Measurements from ENCODE around the gene IMPA2.

IMPA2 gene

GRCh38 chr18:12061685-12062084 lies 80.4 kb downstream of the IMPA2 start:
- Histone ChIP-seq H4K20me1 (ENCODE audit: insufficient read depth, low read length) (no peaks in the 10 kb centered on the region), H3K9ac (ENCODE audit: low read depth, low read length) (no peak overlapping the region), H3K36me3 (ENCODE audit: insufficient read depth, low read length) (no peaks in the 10 kb centered on the region), H2AFZ (ENCODE audit: low read depth, low read length) (no peak overlapping the region), H3K79me2 (ENCODE audit: insufficient read depth, low read length) (no peaks in the 10 kb centered on the region), H3K27me3 (ENCODE audit: insufficient read depth, low read length, poor library complexity) (peaks cover 5% of the 10 kb centered on the region), H3K9me3 (ENCODE audit: insufficient read depth, low read length, severe bottlenecking) (no peaks in the 10 kb centered on the region), H3K27ac (ENCODE audit: low read length) (no peak overlapping the region), H3K4me2 (ENCODE audit: insufficient read depth, low read length) (no peak overlapping the region), H3K4me1 (ENCODE audit: insufficient read depth, low read length) (no peaks in the 10 kb centered on the region), H3K4me3 (ENCODE audit: low read depth in 1 of 2, low read length in 2 of 2) (no peak overlapping the region)
- DNase-seq (no peak), ATAC-seq (ENCODE audit: insufficient read depth, low read depth) (no peak)
- TF ChIP-seq CTCF (IDR thresholded peaks at IDR 0.05; ENCODE audit: borderline replicate concordance, extremely low read depth, low read length, poor library complexity, severe bottlenecking) = no peak
- TF ChIP-seq EZH2 (IDR thresholded peaks at IDR 0.05; ENCODE audit: borderline replicate concordance, low read depth, low read length, severe bottlenecking) = no peak

GRCh38 chr18:12062974-12063373 lies 81.7 kb downstream of the IMPA2 start:
- no peaks in the 10 kb centered on the region for H3K36me3 ChIP-seq (ENCODE audit: insufficient read depth, low read length)
- no peak overlapping the region for H3K27ac ChIP-seq (ENCODE audit: low read length)
- H3K79me2 ChIP-seq (ENCODE audit: insufficient read depth, low read length) = no peaks in the 10 kb centered on the region
- no peak overlapping the region for H3K4me2 ChIP-seq (ENCODE audit: insufficient read depth, low read length)
- H2AFZ ChIP-seq (ENCODE audit: low read depth, low read length) = no peak overlapping the region
- H3K27me3 ChIP-seq (ENCODE audit: insufficient read depth, low read length, poor library complexity) = peaks cover 5% of the 10 kb centered on the region
- DNase-seq (no peak), ATAC-seq (ENCODE audit: insufficient read depth, low read depth) (no peak)
- H3K9ac ChIP-seq (ENCODE audit: low read depth, low read length) = no peak overlapping the region
- no peaks in the 10 kb centered on the region for H4K20me1 ChIP-seq (ENCODE audit: insufficient read depth, low read length)
- no peak overlapping the region for H3K4me3 ChIP-seq (ENCODE audit: low read depth in 1 of 2, low read length in 2 of 2)
- H3K4me1 ChIP-seq (ENCODE audit: insufficient read depth, low read length) = no peaks in the 10 kb centered on the region
- H3K9me3 ChIP-seq (ENCODE audit: insufficient read depth, low read length, severe bottlenecking) = no peaks in the 10 kb centered on the region
- TF ChIP-seq EZH2 (IDR thresholded peaks at IDR 0.05; ENCODE audit: borderline replicate concordance, low read depth, low read length, severe bottlenecking) = no peak
- TF ChIP-seq CTCF (IDR thresholded peaks at IDR 0.05; ENCODE audit: borderline replicate concordance, extremely low read depth, low read length, poor library complexity, severe bottlenecking) = no peak

GRCh38 chr18:12064086-12064763 lies 82.9 kb downstream of the IMPA2 start:
- Histone ChIP-seq H3K27me3 (ENCODE audit: insufficient read depth, low read length, poor library complexity) (peaks cover 8% of the 10 kb centered on the region), H3K79me2 (ENCODE audit: insufficient read depth, low read length) (no peaks in the 10 kb centered on the region), H3K36me3 (ENCODE audit: insufficient read depth, low read length) (no peaks in the 10 kb centered on the region), H3K9ac (ENCODE audit: low read depth, low read length) (no peak overlapping the region), H4K20me1 (ENCODE audit: insufficient read depth, low read length) (no peaks in the 10 kb centered on the region), H3K4me3 (ENCODE audit: low read depth in 1 of 2, low read length in 2 of 2) (no peak overlapping the region), H3K4me2 (ENCODE audit: insufficient read depth, low read length) (no peak overlapping the region), H3K9me3 (ENCODE audit: insufficient read depth, low read length, severe bottlenecking) (no peaks in the 10 kb centered on the region), H3K4me1 (ENCODE audit: insufficient read depth, low read length) (no peaks in the 10 kb centered on the region), H2AFZ (ENCODE audit: low read depth, low read length) (no peak overlapping the region), H3K27ac (ENCODE audit: low read length) (no peak overlapping the region)
- no peak for DNase-seq
- no peak for TF ChIP-seq CTCF (IDR thresholded peaks at IDR 0.05; ENCODE audit: borderline replicate concordance, extremely low read depth, low read length, poor library complexity, severe bottlenecking)
- TF ChIP-seq EZH2 (IDR thresholded peaks at IDR 0.05; ENCODE audit: borderline replicate concordance, low read depth, low read length, severe bottlenecking) = no peak
- ATAC-seq (ENCODE audit: insufficient read depth, low read depth) = no peak

Measured in DND-41 (cell line).